Measurements from ENCODE around the gene ANKRD44.

The ANKRD44 gene

GRCh38 chr2:196994764-196995163 lies 315.8 kb downstream of the ANKRD44 start:
- Histone ChIP-seq H3K9ac (ENCODE audit: low read length) (no peak overlapping the region), H4K20me1 (ENCODE audit: insufficient read depth, low read length) (no peaks in the 10 kb centered on the region), H3K36me3 (ENCODE audit: insufficient read depth, low read length) (peaks cover 46% of the 10 kb centered on the region), H3K4me2 (ENCODE audit: low read length) (no peak overlapping the region), H3K27ac (ENCODE audit: low read depth, low read length, poor library complexity, severe bottlenecking) (no peak overlapping the region), H3K9me3 (ENCODE audit: low read length) (no peaks in the 10 kb centered on the region), H3K9me2 (ENCODE audit: low read depth, low read length) (no peaks in the 10 kb centered on the region), H2AFZ (ENCODE audit: low read length) (no peak overlapping the region), H3K4me1 (ENCODE audit: insufficient read depth, low read length, severe bottlenecking) (no peaks in the 10 kb centered on the region), H3K27me3 (ENCODE audit: insufficient read depth, low read length) (no peaks in the 10 kb centered on the region), H3K4me3 (ENCODE audit: low read depth, low read length, poor library complexity, severe bottlenecking) (no peak overlapping the region), H3F3A (ENCODE audit: insufficient read depth, low read length) (no peaks in the 10 kb centered on the region), H3K79me2 (ENCODE audit: insufficient read depth, low read length) (no peaks in the 10 kb centered on the region)
- TF ChIP-seq CTCF (IDR thresholded peaks at IDR 0.05; ENCODE audit: low read length) = no peak
- TF ChIP-seq EZH2 (IDR thresholded peaks at IDR 0.05; ENCODE audit: borderline replicate concordance, low read length) = no peak

GRCh38 chr2:196993617-196994016 lies 317.0 kb downstream of the ANKRD44 start:
- Histone ChIP-seq H3K4me2 (ENCODE audit: low read length) (no peak overlapping the region), H3K36me3 (ENCODE audit: insufficient read depth, low read length) (peaks cover 40% of the 10 kb centered on the region), H3K79me2 (ENCODE audit: insufficient read depth, low read length) (no peaks in the 10 kb centered on the region), H3F3A (ENCODE audit: insufficient read depth, low read length) (no peaks in the 10 kb centered on the region), H3K27me3 (ENCODE audit: insufficient read depth, low read length) (no peaks in the 10 kb centered on the region), H3K4me3 (ENCODE audit: low read depth, low read length, poor library complexity, severe bottlenecking) (no peak overlapping the region), H3K9me2 (ENCODE audit: low read depth, low read length) (no peaks in the 10 kb centered on the region), H3K9me3 (ENCODE audit: low read length) (no peaks in the 10 kb centered on the region), H3K27ac (ENCODE audit: low read depth, low read length, poor library complexity, severe bottlenecking) (no peak overlapping the region), H3K4me1 (ENCODE audit: insufficient read depth, low read length, severe bottlenecking) (peaks cover under 1% of the 10 kb centered on the region), H3K9ac (ENCODE audit: low read length) (no peak overlapping the region), H4K20me1 (ENCODE audit: insufficient read depth, low read length) (no peaks in the 10 kb centered on the region), H2AFZ (ENCODE audit: low read length) (no peak overlapping the region)
- no peak for TF ChIP-seq CTCF (IDR thresholded peaks at IDR 0.05; ENCODE audit: low read length)

- Histone ChIP-seq H3K9me3 (ENCODE audit: low read length) (no peaks in the 10 kb centered on the region), H3K27ac (ENCODE audit: low read depth, low read length, poor library complexity, severe bottlenecking) (no peak overlapping the region), H3K4me3 (ENCODE audit: low read depth, low read length, poor library complexity, severe bottlenecking) (no peak overlapping the region), H3K79me2 (ENCODE audit: insufficient read depth, low read length) (no peaks in the 10 kb centered on the region), H3K27me3 (ENCODE audit: insufficient read depth, low read length) (no peaks in the 10 kb centered on the region), H3K9me2 (ENCODE audit: low read depth, low read length) (no peaks in the 10 kb centered on the region), H3K4me1 (ENCODE audit: insufficient read depth, low read length, severe bottlenecking) (peaks cover 12% of the 10 kb centered on the region), H3K9ac (ENCODE audit: low read length) (no peak overlapping the region), H3K4me2 (ENCODE audit: low read length) (no peak overlapping the region), H4K20me1 (ENCODE audit: insufficient read depth, low read length) (no peaks in the 10 kb centered on the region), H3K36me3 (ENCODE audit: insufficient read depth, low read length) (peaks cover 30% of the 10 kb centered on the region), H2AFZ (ENCODE audit: low read length) (no peak overlapping the region), H3F3A (ENCODE audit: insufficient read depth, low read length) (no peaks in the 10 kb centered on the region)
- TF ChIP-seq CTCF (IDR thresholded peaks at IDR 0.05; ENCODE audit: low read length) (no peak), EZH2 (IDR thresholded peaks at IDR 0.05; ENCODE audit: borderline replicate concordance, low read length) (no peak)
Observed at GRCh38 chr2:196992466-196992865, 318.1 kb downstream of the ANKRD44 start.
